ENCODE data around the gene DDX19B.

GRCh38 chr16:70342016-70342415 is 43.0 kb downstream of the DDX19B start:
- no peak for TF ChIP-seq POLR2A (IDR thresholded peaks at IDR 0.05)
- TF ChIP-seq, protein P1, sequence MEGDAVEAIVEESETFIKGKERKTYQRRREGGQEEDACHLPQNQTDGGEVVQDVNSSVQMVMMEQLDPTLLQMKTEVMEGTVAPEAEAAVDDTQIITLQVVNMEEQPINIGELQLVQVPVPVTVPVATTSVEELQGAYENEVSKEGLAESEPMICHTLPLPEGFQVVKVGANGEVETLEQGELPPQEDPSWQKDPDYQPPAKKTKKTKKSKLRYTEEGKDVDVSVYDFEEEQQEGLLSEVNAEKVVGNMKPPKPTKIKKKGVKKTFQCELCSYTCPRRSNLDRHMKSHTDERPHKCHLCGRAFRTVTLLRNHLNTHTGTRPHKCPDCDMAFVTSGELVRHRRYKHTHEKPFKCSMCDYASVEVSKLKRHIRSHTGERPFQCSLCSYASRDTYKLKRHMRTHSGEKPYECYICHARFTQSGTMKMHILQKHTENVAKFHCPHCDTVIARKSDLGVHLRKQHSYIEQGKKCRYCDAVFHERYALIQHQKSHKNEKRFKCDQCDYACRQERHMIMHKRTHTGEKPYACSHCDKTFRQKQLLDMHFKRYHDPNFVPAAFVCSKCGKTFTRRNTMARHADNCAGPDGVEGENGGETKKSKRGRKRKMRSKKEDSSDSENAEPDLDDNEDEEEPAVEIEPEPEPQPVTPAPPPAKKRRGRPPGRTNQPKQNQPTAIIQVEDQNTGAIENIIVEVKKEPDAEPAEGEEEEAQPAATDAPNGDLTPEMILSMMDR (IDR thresholded peaks at IDR 0.05), result no peak
- no peak for TF ChIP-seq EP300 (IDR thresholded peaks at IDR 0.05)

All from ovary (tissue), 3 donors.